GM19372 (cell line): Measurements from ENCODE around the gene TBX10.
"Not testable (repeated sequence)": the region's sequence is repeated elsewhere in the genome, so short reads cannot be mapped to it uniquely, and the experiment has no call there.

Experiments used
- ATAC-seq: cut with Tn5 transposase; IDR thresholded peaks from one replicate; pipeline ENCODE4 v1.9.1; 2021; ENCODE audit warnings: mild to moderate bottlenecking, low read depth, moderate library complexity; ENCODE audit not compliant: unreplicated experiment

TBX10 gene

GRCh38 chr11:67618901-67619659 is 20.5 kb downstream of the TBX10 start:
- ATAC-seq = not testable (repeated sequence)

DNA sequence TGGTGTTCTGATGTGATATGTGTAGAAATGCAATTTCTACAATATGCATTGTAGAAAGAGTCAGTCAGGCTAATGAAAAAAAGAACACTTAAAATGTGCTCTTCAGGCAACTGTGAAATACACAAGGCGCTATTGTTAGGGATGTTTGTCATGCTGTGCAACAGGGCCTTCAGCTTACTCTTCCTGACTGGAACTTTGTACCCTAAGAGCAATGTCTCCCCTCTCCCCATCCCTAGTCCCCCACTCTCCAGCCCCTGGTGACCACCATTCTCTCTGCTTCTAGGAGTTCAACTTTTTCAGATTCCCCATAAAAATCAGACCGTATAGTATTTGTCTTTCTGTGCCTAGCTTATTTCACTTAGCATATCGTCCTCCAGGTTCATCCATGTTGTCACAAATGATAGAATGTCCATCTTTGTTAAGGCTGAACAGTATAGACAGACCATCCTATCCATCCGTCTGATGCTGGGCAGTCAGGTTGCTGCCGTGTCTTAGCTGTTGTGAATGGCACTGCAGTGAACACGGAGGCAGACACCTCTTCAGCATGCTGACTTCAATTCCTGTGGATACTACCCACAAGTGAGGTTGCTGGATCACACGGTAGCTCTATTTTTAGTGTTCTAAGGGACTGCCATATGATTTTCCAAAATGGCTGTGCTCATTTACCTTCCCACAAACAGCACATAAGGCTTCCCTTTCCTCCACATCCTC is 22.2 kb downstream of the TBX10 start:
- no peak for ATAC-seq

- ATAC-seq = no peak
Observed at GRCh38 chr11:67616431-67617242, 22.9 kb downstream of the TBX10 start.

- ATAC-seq = no peak
Observed at GRCh38 chr11:67615728-67616430, 23.7 kb downstream of the TBX10 start.

- no peak for ATAC-seq
Observed at GRCh38 chr11:67614730-67615714, 24.5 kb downstream of the TBX10 start.

GRCh38 chr11:67613960-67614715 is 25.4 kb downstream of the TBX10 start:
- peak; percentile 81 for ATAC-seq

- no peak for ATAC-seq
Observed at GRCh38 chr11:67613313-67613959, 26.1 kb downstream of the TBX10 start.

- no peak for ATAC-seq
Observed at GRCh38 chr11:67612751-67613150, 26.8 kb downstream of the TBX10 start.

DNA sequence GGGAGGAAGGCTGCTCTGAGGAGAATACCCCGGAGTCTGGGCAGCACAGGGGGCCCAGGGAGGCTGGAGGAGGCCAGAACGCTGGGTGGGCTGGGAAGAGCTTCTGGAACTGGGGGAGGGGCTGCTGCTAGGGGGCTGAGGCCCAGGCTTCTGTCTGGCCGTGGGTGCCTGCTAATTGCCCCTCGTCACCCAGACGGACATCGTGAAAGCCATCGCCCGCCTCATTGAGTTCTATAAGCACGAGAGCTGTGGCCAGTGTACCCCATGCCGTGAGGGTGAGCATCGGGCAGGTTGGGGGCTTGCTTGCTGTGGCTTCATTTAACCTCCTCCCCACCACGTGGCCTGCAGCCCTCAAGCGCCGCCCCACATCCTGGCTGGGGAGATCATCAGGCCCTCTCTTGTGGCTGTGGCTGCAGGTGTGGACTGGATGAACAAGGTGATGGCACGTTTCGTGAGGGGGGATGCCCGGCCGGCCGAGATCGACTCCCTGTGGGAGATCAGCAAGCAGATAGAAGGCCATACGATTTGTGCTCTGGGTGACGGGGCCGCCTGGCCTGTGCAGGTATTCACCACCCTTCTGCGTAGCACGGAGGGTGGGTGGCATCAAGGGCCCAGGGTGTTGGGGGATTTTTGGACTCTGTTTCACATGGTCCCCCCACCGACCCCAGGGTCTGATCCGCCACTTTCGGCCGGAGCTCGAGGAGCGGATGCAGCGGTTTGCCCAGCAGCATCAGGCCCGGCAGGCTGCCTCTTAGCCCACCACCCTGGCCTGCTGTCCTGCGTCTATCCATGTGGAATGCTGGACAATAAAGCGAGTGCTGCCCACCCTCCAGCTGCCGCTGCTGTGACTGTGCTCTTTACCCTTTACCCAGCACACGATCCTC is 27.6 kb downstream of the TBX10 start:
- ATAC-seq = no peak

DNA sequence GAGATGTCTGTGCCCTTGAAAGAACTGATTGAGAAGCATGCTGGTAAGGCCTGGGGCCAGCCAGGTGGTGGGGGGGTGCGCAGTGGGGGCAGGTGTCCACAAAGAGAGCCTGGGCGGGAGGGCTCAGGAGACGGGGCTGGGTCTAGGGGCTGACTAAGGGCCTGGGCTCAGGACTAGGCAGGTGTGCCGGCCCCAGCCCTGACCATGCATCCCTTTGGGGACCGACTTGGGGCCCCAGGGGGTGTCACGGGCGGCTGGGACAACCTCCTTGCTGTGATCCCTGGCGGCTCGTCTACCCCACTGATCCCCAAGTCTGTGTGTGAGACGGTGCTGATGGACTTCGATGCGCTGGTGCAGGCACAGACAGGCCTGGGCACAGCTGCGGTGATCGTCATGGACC is 28.4 kb downstream of the TBX10 start:
- no peak for ATAC-seq

DNA sequence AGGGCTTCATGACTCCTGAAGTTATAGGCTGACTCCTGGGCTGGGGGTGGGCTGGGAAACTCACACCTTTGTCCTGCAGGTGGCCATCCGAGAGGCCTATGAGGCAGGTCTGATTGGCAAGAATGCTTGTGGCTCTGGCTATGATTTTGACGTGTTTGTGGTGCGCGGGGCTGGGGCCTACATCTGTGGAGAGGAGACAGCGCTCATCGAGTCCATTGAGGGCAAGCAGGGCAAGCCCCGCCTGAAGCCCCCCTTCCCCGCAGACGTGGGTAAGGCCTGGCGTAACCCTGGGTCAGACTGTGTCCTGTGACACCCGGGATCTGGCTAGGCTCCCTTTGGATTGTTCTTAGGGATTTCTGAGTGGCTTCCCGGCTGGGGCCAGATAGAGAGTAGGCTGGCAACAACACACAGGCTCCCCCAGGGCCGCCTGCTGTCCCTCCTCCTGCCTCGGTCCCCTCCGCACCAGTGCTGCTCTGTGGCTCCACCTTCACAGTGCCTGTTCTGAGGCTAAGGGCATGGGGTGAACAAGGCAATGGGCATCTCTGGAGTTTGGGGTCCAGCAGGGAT is 29.2 kb downstream of the TBX10 start:
- no peak for ATAC-seq

DNA sequence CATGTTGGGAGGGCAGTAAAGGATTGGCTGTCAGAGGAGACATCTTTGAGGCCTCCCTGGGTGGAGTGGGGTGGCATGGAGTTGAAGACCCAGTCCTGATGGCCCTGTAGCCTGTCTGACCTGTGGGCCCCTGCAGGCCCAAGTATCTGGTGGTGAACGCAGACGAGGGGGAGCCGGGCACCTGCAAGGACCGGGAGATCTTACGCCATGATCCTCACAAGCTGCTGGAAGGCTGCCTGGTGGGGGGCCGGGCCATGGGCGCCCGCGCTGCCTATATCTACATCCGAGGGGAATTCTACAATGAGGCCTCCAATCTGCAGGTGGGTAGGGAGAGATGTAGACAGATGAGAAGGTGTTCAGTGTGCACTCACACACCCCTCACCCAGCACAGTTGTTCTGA is 30.2 kb downstream of the TBX10 start:
- ATAC-seq = no peak

DNA sequence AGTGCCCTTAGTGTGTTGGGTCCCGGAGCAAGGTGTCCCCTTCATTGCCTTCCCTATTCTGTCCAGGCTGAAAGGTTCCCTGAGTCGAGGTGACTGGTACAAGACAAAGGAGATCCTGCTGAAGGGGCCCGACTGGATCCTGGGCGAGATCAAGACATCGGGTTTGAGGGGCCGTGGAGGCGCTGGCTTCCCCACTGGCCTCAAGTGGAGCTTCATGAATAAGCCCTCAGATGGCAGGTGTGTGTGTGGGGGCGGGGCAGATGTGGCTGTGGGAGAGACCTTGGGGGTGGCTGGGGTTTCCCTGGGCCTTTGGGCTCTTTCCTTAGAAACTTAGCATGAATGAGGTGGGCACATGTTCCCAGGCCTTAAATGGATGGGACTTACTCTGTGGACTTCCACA is 31.1 kb downstream of the TBX10 start:
- ATAC-seq = no peak

GRCh38 chr11:67607507-67607906 is 32.1 kb downstream of the TBX10 start:
- ATAC-seq = no peak

GRCh38 chr11:67606492-67607295 is 32.9 kb downstream of the TBX10 start, which contains the start of gene NDUFV1:
Gene NDUFV1 (plus strand): TSS chr11:67606936. CDS start chr11:67607005, 69 bp downstream.
- ATAC-seq = peak; percentile 98

- ATAC-seq = no peak
Observed at GRCh38 chr11:67606093-67606491, 33.5 kb downstream of the TBX10 start.
